HCT116 (cell line): Measurements from ENCODE around the gene TMA7. TPM values are rescaled to one million over a fixed set of nuclear protein-coding genes. Genes with fewer than 3 reads are reported as not detected.

Experiments
- ATAC-seq: fragments of 200-7000 bp; cut with Tn5 transposase; 2 replicates; pipeline ENCODE4 v1.9.1; 2020; ENCODE audit warnings: mild to moderate bottlenecking, moderate library complexity
- BruUV-seq: library from RNA; stranded (reverse); fragments of 400-500 nt; replicated peaks from 2 replicates; lab custom pipeline; 2021; lab: Mats Ljungman, UMichigan
- CTCF ChIA-PET: fragments of 300-600 bp; sonication (Branson Sonifier 250); formaldehyde crosslinking; loops from one replicate; lab custom pipeline; 2021; ENCODE audit warnings: antibody characterized with exemption; lab: Charles Lee
- POLR2A ChIA-PET: fragments of 300-600, 350-600 bp; sonication (Branson Sonifier 250); formaldehyde crosslinking; loops from one replicate; lab custom pipeline; 2021; ENCODE audit warnings: antibody characterized with exemption; lab: Charles Lee
- RAD21 ChIA-PET, 2 experiments: fragments of 300-600 bp; sonication (Branson Sonifier 250); formaldehyde crosslinking; loops; one replicate each; lab custom pipeline; 2023; ENCODE audit warnings: low total read pairs in 2 of 2; ENCODE audit not compliant: uncharacterized antibody in 2 of 2, unreplicated experiment in 2 of 2, low non-redundant PET in 1 of 2; lab: Charles Lee
- DNase-seq: peaks from one replicate; pipeline ENCODE4 v3.0.0-alpha.2; 2010; ENCODE audit warnings: low read depth, low spot score
- H2AFZ ChIP-seq: fragments of 200-600 bp; shearing (Covaris generic), sonication (generic); 2 replicates; pipeline ENCODE4 v1.6.1; 2017; ENCODE audit warnings: low read depth, mixed run types, mixed read lengths, antibody characterized with exemption, low read length; ENCODE audit not compliant: poor library complexity, severe bottlenecking
- H3K27ac ChIP-seq: 2 replicates; pipeline ENCODE4 v1.5.1; 2012; ENCODE audit warnings: low read depth, low read length
- H3K27me3 ChIP-seq: fragments of 200-600 bp; sonication (generic); 2 replicates; pipeline ENCODE4 v1.6.1; 2016; ENCODE audit warnings: mixed run types, low read length, mixed read lengths; ENCODE audit not compliant: insufficient read depth
- H3K36me3 ChIP-seq, 2 experiments: fragments of 200-500 bp in 1 of 2; fragments of 200-600 bp in 1 of 2; sonication (Bioruptor generic) in 1 of 2; sonication (generic) in 1 of 2; 2 replicates each; pipeline versions ENCODE4 v1.5.1 to v1.6.1; 2014 to 2016; ENCODE audit warnings: low read length in 2 of 2, inconsistent platforms in 1 of 2, mixed read lengths in 1 of 2, mixed run types in 1 of 2; ENCODE audit not compliant: insufficient read depth in 2 of 2, control insufficient read depth in 1 of 2
- H3K4me1 ChIP-seq, 2 experiments: fragments of 200-600 bp in 1 of 2; sonication (generic) in 1 of 2; 2 replicates each; pipeline versions ENCODE4 v1.5.1 to v1.6.1; 2012 to 2017; ENCODE audit warnings: low read length in 2 of 2, inconsistent platforms in 1 of 2, mild to moderate bottlenecking in 1 of 2, mixed read lengths in 1 of 2, mixed run types in 1 of 2, moderate library complexity in 1 of 2; ENCODE audit not compliant: insufficient read depth in 2 of 2, control insufficient read depth in 1 of 2
- H3K4me2 ChIP-seq: fragments of 200-600 bp; sonication (generic); 2 replicates; pipeline ENCODE4 v1.6.1; 2017; ENCODE audit warnings: mixed run types, low read length, mixed read lengths
- H3K4me3 ChIP-seq, 2 experiments: fragments of 200-600 bp in 1 of 2; sonication (generic) in 1 of 2; replicated peaks in 1 of 2; 2 replicates each; pipeline ENCODE4 v1.5.1; 2011 to 2016; ENCODE audit warnings: low read length in 2 of 2, control low read depth in 1 of 2, low read depth in 1 of 2, mild to moderate bottlenecking in 1 of 2, mixed read lengths in 1 of 2, mixed run types in 1 of 2
- H3K79me2 ChIP-seq: fragments of 200-600 bp; sonication (generic); 2 replicates; pipeline ENCODE4 v1.6.1; 2017; ENCODE audit warnings: mild to moderate bottlenecking, mixed run types, low read length, moderate library complexity, mixed read lengths; ENCODE audit not compliant: insufficient read depth
- H3K9ac ChIP-seq: fragments of 200-600 bp; sonication (generic); 2 replicates; pipeline ENCODE4 v1.6.1; 2016; ENCODE audit warnings: low read length, mixed read lengths
- H3K9me2 ChIP-seq: fragments of 200-600 bp; sonication (generic), shearing (Covaris generic); 2 replicates; pipeline ENCODE4 v1.6.1; 2017; ENCODE audit warnings: mixed run types, mild to moderate bottlenecking, moderate library complexity; ENCODE audit not compliant: insufficient read depth
- H3K9me3 ChIP-seq, 2 experiments: fragments of 200-500 bp in 1 of 2; fragments of 200-600 bp in 1 of 2; sonication (Bioruptor generic) in 1 of 2; sonication (generic) in 1 of 2; 2 replicates each; pipeline ENCODE4 v1.6.1; 2014 to 2017; ENCODE audit warnings: low read length in 2 of 2, mixed read lengths in 2 of 2, inconsistent platforms in 1 of 2, low read depth in 1 of 2, mild to moderate bottlenecking in 1 of 2, mixed run types in 1 of 2, moderate library complexity in 1 of 2; ENCODE audit not compliant: control insufficient read depth in 1 of 2, insufficient read depth in 1 of 2
- H4K20me1 ChIP-seq: fragments of 200-600 bp; sonication (generic), shearing (Covaris generic); 2 replicates; pipeline ENCODE4 v1.6.1; 2017; ENCODE audit warnings: mixed run types, mild to moderate bottlenecking, moderate library complexity; ENCODE audit not compliant: insufficient read depth
- ATF3 ChIP-seq: IDR thresholded peaks from 2 replicates; pipeline ENCODE4 v1.6.1; 2012
- CBX3 ChIP-seq: IDR thresholded peaks from 2 replicates; pipeline ENCODE4 v1.6.1; 2012; ENCODE audit warnings: low read depth
- CEBPB ChIP-seq: IDR thresholded peaks from 2 replicates; pipeline ENCODE4 v1.6.1; 2012; ENCODE audit warnings: low read depth
- CTCF ChIP-seq, 3 experiments: fragments of 200-600 bp in 1 of 3; sonication (generic) in 1 of 3; IDR thresholded peaks in 2 of 3; conservative IDR thresholded peaks in 1 of 3; 2 replicates each; pipeline ENCODE4 v1.5.1; 2012 to 2017; ENCODE audit warnings: low read depth in 2 of 3, low read length in 2 of 3, antibody characterized with exemption in 1 of 3, borderline replicate concordance in 1 of 3, control low read depth in 1 of 3, mild to moderate bottlenecking in 1 of 3, mixed read lengths in 1 of 3, mixed run types in 1 of 3, moderate library complexity in 1 of 3; ENCODE audit not compliant: insufficient read depth in 1 of 3
- EZH2 ChIP-seq: fragments of 200-600 bp; sonication (generic); IDR thresholded peaks from 2 replicates; pipeline ENCODE4 v1.6.1; 2017; ENCODE audit warnings: antibody characterized with exemption, mixed run types
- FOSL1 ChIP-seq: IDR thresholded peaks from 2 replicates; pipeline ENCODE4 v1.6.1; 2012; ENCODE audit warnings: low read depth
- MAX ChIP-seq: IDR thresholded peaks from 2 replicates; pipeline ENCODE4 v1.6.1; 2012
- POLR2A ChIP-seq: IDR thresholded peaks from 2 replicates; pipeline ENCODE4 v1.7.0; 2011; ENCODE audit warnings: borderline replicate concordance; ENCODE audit not compliant: insufficient read depth, insufficient read length; ENCODE audit errors: extremely low read depth
- POLR2AphosphoS5 ChIP-seq: IDR thresholded peaks from 2 replicates; pipeline ENCODE4 v1.6.1; 2011; ENCODE audit warnings: mild to moderate bottlenecking, low read depth, low read length, moderate library complexity
- RAD21 ChIP-seq: IDR thresholded peaks from 2 replicates; pipeline ENCODE4 v1.6.1; 2012; ENCODE audit warnings: low read depth, mild to moderate bottlenecking
- REST ChIP-seq: IDR thresholded peaks from 2 replicates; pipeline ENCODE4 v1.6.1; 2012; ENCODE audit warnings: low read depth
- SIN3A ChIP-seq: IDR thresholded peaks from 2 replicates; pipeline ENCODE4 v1.6.1; 2012; ENCODE audit warnings: low read depth
- TCF7L2 ChIP-seq: IDR thresholded peaks from 2 replicates; pipeline ENCODE4 v1.7.0; 2011; ENCODE audit warnings: borderline replicate concordance, inconsistent platforms; ENCODE audit not compliant: insufficient read depth, insufficient read length; ENCODE audit errors: extremely low read depth
- YY1 ChIP-seq: IDR thresholded peaks from 2 replicates; pipeline ENCODE4 v1.6.1; 2011; ENCODE audit warnings: low read length, low read depth, moderate library complexity, mild to moderate bottlenecking; ENCODE audit not compliant: insufficient replicate concordance; ENCODE audit errors: extremely low read depth
- ZFX ChIP-seq: fragments of 450-650 bp; IDR thresholded peaks from 2 replicates; pipeline ENCODE4 v1.6.1; 2017
- intact Hi-C: fragments of 100-400 bp; cut with micrococcal nuclease; formaldehyde crosslinking; loops from 2 replicates; pipeline ENCODE4 v1.10.0; 2022
- total RNA-seq: library from RNA; stranded (reverse); gene quantifications from one replicate; pipeline ENCODE4 v1.2.1, GENCODE V29; 2021; ENCODE audit not compliant: unreplicated experiment

The TMA7 gene
- total RNA-seq, 1 experiment from 2014 or later = 334 TPM

- ChIA-PET RAD21 (no interaction called here), POLR2A (no interaction called here), CTCF (interaction anchor here (1.0 kb wide), 1 partner anchor 9 kb away, joined by 3 read pairs; no protein-coding TSS in a partner anchor)
- Histone ChIP-seq H3K9me2 (no peaks in the 10 kb centered on the region), H3K4me2 (peak overlapping the region; percentile 91; the same call in 1 of the 2 replicates), H3K36me3 (peaks cover 0 to 7% of the 10 kb centered on the region in 2 experiments; a peak in 1 of 4 replicates), H4K20me1 (no peaks in the 10 kb centered on the region), H3K9me3 (no peaks in the 10 kb centered on the region), H3K27me3 (no peaks in the 10 kb centered on the region), H3K9ac (no peak overlapping the region), H3K4me3 (no peak overlapping the region), H3K79me2 (no peaks in the 10 kb centered on the region; the same call in 1 of the 2 replicates), H3K27ac (no peak overlapping the region), H3K4me1 (peaks cover 25 to 41% of the 10 kb centered on the region in 2 experiments), H2AFZ (no peak overlapping the region)
- intact Hi-C loops = no loop called here
- DNase-seq (no peak), ATAC-seq (no peak)
- BruUV-seq = no TSS peak
- TF ChIP-seq POLR2AphosphoS5 = no peak
- no peak for TF ChIP-seq TCF7L2
- TF ChIP-seq CBX3 = no peak
- no peak for TF ChIP-seq CEBPB
- no peak for TF ChIP-seq RAD21
- no peak for TF ChIP-seq REST
- no peak for TF ChIP-seq YY1
- TF ChIP-seq MAX = no peak
- no peak for TF ChIP-seq ZFX
- no peak for TF ChIP-seq EZH2
- TF ChIP-seq FOSL1 = no peak
- TF ChIP-seq ATF3 = no peak
- TF ChIP-seq SIN3A = no peak
- no peak for TF ChIP-seq POLR2A
- TF ChIP-seq CTCF (IDR thresholded peaks at IDR 0.05 in 2 of 3, conservative IDR thresholded peaks at IDR 0.05 in 1 of 3; ENCODE audit: borderline replicate concordance in 1 of 3, insufficient read depth in 1 of 3, low read depth in 2 of 3, low read length in 2 of 3) = no peak
Observed at GRCh38 chr3:48427630-48427962, 12.5 kb upstream of the TMA7 start.
